Mesenteric fat pad (tissue), 1 donor: ENCODE measurements around the gene PLIN4. TPM values are rescaled to one million over a fixed set of nuclear protein-coding genes. Genes with fewer than 3 reads are reported as not detected.
"Not testable (repeated sequence)": the region's sequence is repeated elsewhere in the genome, so short reads cannot be mapped to it uniquely, and the experiment has no call there.

Experiments
- DNase-seq: peaks from one replicate; pipeline ENCODE4 v3.0.0-alpha.2; 2020; ENCODE audit warnings: low spot score
- total RNA-seq: library from RNA; stranded (reverse); fragmentation: NEBNext Ultra II Directional; extraction: Animal tissue kit (Norgen Biotek cat#: 25700); gene quantifications from one replicate; pipeline ENCODE4 v1.2.1, GENCODE V29; 2021
- donor health status: DM: yes; HTN: yes; CAD: no.

PLIN4 gene
- total RNA-seq, 1 donor from 2014 or later, result 2,078 TPM

GRCh38 chr19:4547303-4548237, 29.3 kb upstream of the PLIN4 start:
- no peak for DNase-seq

- DNase-seq, result no peak
These were observed 25.8 kb upstream of the PLIN4 start for GRCh38 chr19:4543842-4544647.

GRCh38 chr19:4542896-4543841, 24.9 kb upstream of the PLIN4 start:
- no peak for DNase-seq

- not testable (repeated sequence) for DNase-seq
These were observed 23.5 kb upstream of the PLIN4 start for GRCh38 chr19:4541806-4542145.

- DNase-seq, result no peak
These were observed 23.0 kb upstream of the PLIN4 start for GRCh38 chr19:4541114-4541805.

GRCh38 chr19:4539693-4540581, 21.7 kb upstream of the PLIN4 start, which contains the start of gene LRG1:
Gene LRG1, minus strand, starts transcription at chr19:4540036. Its CDS starts 23 bp downstream, at chr19:4540013.
- no peak for DNase-seq

GRCh38 chr19:4539169-4539692, 20.9 kb upstream of the PLIN4 start:
- no peak for DNase-seq

- no peak for DNase-seq
These were observed 20.3 kb upstream of the PLIN4 start for GRCh38 chr19:4538601-4538954.

- no peak for DNase-seq
These were observed 19.8 kb upstream of the PLIN4 start for GRCh38 chr19:4537953-4538600.

- DNase-seq, result no peak
These were observed 18.5 kb upstream of the PLIN4 start for GRCh38 chr19:4536798-4537197.

GRCh38 chr19:4534836-4535658, 16.8 kb upstream of the PLIN4 start, which contains the start of gene PLIN5:
Gene PLIN5, minus strand, starts transcription at chr19:4535224. Its CDS starts 1,150 bp downstream, at chr19:4534074.
- DNase-seq, result no peak

- DNase-seq, result no peak
These were observed 15.6 kb upstream of the PLIN4 start for GRCh38 chr19:4533835-4534424.

GRCh38 chr19:4533334-4533733, 15.0 kb upstream of the PLIN4 start:
- no peak for DNase-seq

GRCh38 chr19:4531562-4532165, 13.4 kb upstream of the PLIN4 start:
- no peak for DNase-seq

- DNase-seq, result no peak
These were observed 11.7 kb upstream of the PLIN4 start for GRCh38 chr19:4529924-4530522.

GRCh38 chr19:4528843-4529242, 10.6 kb upstream of the PLIN4 start:
- no peak for DNase-seq
